Body of pancreas (tissue), 4 donors: ENCODE measurements around the gene ADGRD1.

Source experiments
- POLR2A ChIP-seq, 3 donors: fragments of 450-650 bp; IDR thresholded peaks; one replicate each; pipeline ENCODE4 v1.6.1; 2016; ENCODE audit warnings: antibody characterized with exemption in 3 of 3, mild to moderate bottlenecking in 2 of 3
- TF ChIP-seq, protein P1 (sequence below), 7 experiments: fragments of 450-650 bp in 4 of 7; fragments of 200-600 bp in 3 of 7; sonication (generic) in 3 of 7; IDR thresholded peaks; one replicate each; pipeline ENCODE4 v1.5.1; 2016 to 2019; ENCODE audit warnings: antibody characterized with exemption in 7 of 7

DNA sequence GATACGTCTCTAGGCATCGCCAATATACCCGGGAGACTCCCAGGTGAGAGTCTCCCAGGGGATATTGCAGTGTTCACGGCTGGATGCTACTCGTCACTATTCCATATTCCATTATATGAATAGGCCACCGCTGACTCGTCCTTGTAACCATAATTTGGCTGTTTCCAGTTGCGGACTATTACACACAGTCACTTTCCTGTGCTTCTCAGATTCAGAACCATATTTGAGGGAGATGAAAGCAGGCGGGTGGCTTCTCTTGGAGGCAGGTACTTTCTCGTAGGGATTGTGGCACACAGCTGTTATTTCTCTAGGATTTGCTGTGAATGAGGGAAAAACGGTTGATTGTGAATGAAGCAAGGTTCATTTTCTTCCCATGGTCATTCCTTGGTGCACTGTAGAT lies 73.0 kb downstream of the ADGRD1 start:
- TF ChIP-seq, protein P1, sequence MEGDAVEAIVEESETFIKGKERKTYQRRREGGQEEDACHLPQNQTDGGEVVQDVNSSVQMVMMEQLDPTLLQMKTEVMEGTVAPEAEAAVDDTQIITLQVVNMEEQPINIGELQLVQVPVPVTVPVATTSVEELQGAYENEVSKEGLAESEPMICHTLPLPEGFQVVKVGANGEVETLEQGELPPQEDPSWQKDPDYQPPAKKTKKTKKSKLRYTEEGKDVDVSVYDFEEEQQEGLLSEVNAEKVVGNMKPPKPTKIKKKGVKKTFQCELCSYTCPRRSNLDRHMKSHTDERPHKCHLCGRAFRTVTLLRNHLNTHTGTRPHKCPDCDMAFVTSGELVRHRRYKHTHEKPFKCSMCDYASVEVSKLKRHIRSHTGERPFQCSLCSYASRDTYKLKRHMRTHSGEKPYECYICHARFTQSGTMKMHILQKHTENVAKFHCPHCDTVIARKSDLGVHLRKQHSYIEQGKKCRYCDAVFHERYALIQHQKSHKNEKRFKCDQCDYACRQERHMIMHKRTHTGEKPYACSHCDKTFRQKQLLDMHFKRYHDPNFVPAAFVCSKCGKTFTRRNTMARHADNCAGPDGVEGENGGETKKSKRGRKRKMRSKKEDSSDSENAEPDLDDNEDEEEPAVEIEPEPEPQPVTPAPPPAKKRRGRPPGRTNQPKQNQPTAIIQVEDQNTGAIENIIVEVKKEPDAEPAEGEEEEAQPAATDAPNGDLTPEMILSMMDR (IDR thresholded peaks at IDR 0.05) = no peak
- TF ChIP-seq POLR2A (IDR thresholded peaks at IDR 0.05) = no peak
